Ectodermal cell (in vitro differentiated cells): Measurements from ENCODE around the gene TCF7L2.

Source experiments
- H3K27ac ChIP-seq: 2 replicates; pipeline ENCODE4 v1.7.0; 2013; ENCODE audit warnings: mild to moderate bottlenecking, low read depth, low read length; ENCODE audit not compliant: insufficient read depth, poor library complexity, severe bottlenecking
- H3K27me3 ChIP-seq: 2 replicates; pipeline ENCODE4 v1.7.0; 2013; ENCODE audit warnings: mild to moderate bottlenecking, low read length; ENCODE audit not compliant: insufficient read depth, control insufficient read depth, poor library complexity, severe bottlenecking
- H3K36me3 ChIP-seq: one replicate; pipeline ENCODE4 v1.7.0; 2013; ENCODE audit warnings: low read length; ENCODE audit not compliant: control insufficient read depth, insufficient read depth
- H3K4me1 ChIP-seq: one replicate; pipeline ENCODE4 v1.7.0; 2013; ENCODE audit warnings: low read length; ENCODE audit not compliant: control insufficient read depth, insufficient read depth
- H3K4me3 ChIP-seq: 2 replicates; pipeline ENCODE4 v1.7.0; 2013; ENCODE audit warnings: low read depth, low read length, control low read depth; ENCODE audit not compliant: insufficient read depth
- H3K9me3 ChIP-seq: 2 replicates; pipeline ENCODE4 v1.7.0; 2013; ENCODE audit warnings: mild to moderate bottlenecking, low read length, moderate library complexity; ENCODE audit not compliant: control insufficient read depth
- WGBS, 2 experiments: methylation state at CpG; one replicate each; pipeline ENCODE4 v1.1.7; 2013; ENCODE audit warnings: missing lambda C conversion rate in 2 of 2; 5-methylcytosine and 5-hydroxymethylcytosine counted together

TCF7L2 gene

DNA sequence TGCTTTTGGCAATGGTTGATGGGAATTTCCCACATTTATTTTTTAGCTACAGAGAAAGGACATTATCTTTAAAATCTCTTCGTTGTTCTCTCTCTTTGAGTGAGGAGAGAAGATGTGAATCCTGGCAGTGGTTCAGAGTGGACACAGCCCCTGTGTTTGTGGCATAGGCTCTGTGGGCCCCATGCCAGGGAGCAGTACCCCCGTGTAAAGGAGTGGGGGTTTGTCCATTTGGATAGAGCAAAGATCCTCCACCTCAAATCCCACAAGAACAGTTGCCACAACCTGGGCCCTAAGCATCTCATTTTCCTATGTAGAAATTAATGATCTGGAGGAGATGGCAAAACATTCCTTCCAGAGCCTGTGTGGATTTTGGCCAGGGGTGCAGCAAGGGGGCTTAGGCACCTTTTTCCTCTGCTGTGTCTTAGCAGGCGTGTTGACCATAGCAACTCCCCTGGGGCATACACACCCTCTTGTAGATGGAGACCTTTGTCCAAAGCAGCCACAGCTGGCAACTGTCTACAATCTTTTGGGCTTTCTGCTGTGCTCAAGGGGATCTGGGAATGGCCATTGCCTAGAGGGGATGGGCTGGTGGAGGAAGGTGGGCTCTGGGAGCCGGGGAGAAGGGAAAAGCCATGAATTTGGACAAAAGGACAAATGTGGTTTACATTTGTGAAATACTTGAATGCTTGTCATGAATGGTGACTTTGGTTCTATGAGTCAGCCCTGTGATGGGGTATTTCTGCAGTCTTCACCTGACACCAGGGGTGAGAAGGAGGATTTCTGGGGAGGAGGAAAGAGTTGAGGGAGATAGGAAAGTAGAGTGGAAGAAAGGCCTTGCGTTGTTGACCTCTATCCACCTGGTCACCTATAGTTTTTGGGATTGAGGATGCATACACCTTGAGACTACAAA lies 92.0 kb downstream of the TCF7L2 start:
- Histone ChIP-seq H3K4me1 (peaks cover 4% of the 10 kb centered on the region), H3K27ac (no peak overlapping the region)
- 93 to 94% methylated on average over 5 of the region's 5 CpGs for WGBS, 2 experiments

DNA sequence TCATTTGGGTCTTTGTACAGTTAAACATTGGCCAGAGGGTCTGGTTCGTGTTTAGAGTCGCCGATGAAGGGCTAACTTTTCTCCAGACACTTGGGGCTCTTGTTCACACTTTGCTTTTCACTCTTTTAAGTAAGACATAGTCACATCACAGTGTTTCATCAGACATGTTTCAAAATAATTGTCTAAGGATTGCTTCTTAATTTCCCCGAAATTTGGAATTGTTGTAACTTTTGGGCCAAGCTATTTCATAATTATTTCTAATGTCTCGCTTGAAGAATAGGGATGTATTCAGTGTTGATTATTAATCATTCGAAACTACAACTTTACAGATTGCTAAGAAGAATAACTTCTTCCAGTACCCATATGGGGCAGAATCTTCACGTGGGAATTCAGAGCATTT lies 92.8 kb downstream of the TCF7L2 start:
- Histone ChIP-seq H3K27me3 (no peaks in the 10 kb centered on the region), H3K27ac (no peak overlapping the region), H3K4me3 (no peak overlapping the region), H3K4me1 (peaks cover 11% of the 10 kb centered on the region), H3K9me3 (no peaks in the 10 kb centered on the region), H3K36me3 (no peaks in the 10 kb centered on the region)
- WGBS, 2 experiments = 93 to 96% methylated on average over 5 to 7 of the region's 7 CpGs

More for the DNA sequence above, 92.0 kb downstream of the TCF7L2 start:
- Histone ChIP-seq H3K27me3 (no peaks in the 10 kb centered on the region), H3K9me3 (no peaks in the 10 kb centered on the region), H3K4me3 (no peak overlapping the region), H3K36me3 (no peaks in the 10 kb centered on the region)

DNA sequence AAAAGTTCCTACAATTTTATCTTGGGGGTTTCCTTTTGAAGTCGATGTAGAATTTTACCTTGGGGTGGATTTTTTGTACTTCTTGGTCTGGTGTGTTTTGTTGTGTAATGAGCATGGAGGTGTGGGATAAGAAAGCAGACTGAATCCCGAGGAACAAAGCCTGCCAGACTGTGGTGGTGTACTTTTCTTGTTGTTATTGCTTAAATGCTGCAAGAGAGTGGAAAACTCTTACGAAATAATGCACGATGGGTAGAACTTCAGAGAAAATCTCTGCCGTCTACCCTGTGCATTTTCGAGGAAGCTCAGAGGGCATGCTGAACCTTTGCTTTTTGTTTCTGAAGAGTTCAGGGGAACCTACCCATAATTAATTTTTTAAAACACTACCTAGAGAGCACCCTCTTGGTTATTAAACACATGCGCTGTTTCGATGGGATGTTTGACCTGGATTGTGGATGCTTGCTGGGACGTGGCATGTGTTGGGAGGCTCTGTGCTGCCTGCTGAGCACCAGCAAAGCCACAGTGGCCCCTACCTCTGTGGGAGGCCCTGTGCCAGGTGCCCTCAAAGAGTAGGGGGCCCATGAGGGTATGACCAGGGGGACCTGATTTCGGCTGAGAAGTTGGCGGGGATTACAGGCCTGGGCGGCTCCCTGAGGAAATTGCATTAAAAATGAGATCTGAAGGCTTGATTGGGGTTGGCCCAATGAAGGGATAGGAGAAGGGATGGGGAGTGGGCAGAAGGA lies 94.1 kb downstream of the TCF7L2 start:
- no peak overlapping the region for H3K27ac ChIP-seq
- no peak overlapping the region for H3K4me3 ChIP-seq
- no peaks in the 10 kb centered on the region for H3K9me3 ChIP-seq
- H3K4me1 ChIP-seq = peaks cover 15% of the 10 kb centered on the region
- H3K27me3 ChIP-seq = no peaks in the 10 kb centered on the region
- no peaks in the 10 kb centered on the region for H3K36me3 ChIP-seq
- WGBS, 2 experiments = 90 to 93% methylated on average over 12 of the region's 12 CpGs

DNA sequence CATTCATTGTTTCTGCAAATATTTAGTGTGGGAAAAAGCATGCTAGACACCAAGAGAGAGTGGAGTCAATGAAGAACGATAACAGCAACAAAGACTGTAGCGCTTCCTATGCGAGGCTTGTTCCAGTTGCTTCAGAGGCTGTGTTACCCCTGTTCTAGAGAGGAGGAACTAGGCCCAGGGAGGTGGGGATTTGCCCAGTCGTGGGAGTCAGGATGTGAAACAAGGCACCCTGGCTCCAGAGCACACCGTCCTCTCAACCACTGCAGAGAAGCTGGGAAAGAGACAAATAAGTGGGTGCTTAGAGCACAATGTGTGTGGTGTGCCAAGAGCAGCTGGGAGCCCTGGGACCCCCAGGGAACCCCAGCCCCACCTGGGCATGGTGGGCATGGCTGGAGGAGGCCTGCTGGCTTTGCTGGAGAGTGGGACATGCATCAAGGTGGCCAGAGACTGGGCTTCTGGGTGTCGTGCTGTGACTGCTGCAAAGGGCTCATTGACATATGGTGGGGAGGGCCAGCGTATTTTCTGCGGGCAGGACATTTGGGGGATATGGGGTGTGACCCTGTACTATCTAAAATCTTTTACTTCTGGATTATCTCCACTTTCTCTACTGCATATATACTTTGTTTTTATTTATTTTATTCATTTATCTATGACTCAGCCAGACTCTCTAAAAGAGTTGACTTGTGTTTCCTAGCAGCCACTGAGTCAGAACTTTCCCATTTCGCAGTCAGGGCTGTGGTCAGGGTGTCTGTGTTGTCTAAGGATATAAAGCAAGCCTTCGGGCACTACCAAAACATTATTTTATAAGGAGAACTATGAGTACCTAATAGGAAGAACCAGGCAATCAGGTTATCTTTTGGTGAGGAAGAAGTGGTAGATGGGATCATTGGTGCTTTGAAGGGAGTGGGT lies 95.4 kb downstream of the TCF7L2 start:
- no peaks in the 10 kb centered on the region for H3K27me3 ChIP-seq
- no peaks in the 10 kb centered on the region for H3K36me3 ChIP-seq
- peaks cover 25% of the 10 kb centered on the region for H3K4me1 ChIP-seq
- no peak overlapping the region for H3K27ac ChIP-seq
- no peak overlapping the region for H3K4me3 ChIP-seq
- no peaks in the 10 kb centered on the region for H3K9me3 ChIP-seq
- 94 to 95% methylated on average over 6 to 10 of the region's 10 CpGs for WGBS, 2 experiments

DNA sequence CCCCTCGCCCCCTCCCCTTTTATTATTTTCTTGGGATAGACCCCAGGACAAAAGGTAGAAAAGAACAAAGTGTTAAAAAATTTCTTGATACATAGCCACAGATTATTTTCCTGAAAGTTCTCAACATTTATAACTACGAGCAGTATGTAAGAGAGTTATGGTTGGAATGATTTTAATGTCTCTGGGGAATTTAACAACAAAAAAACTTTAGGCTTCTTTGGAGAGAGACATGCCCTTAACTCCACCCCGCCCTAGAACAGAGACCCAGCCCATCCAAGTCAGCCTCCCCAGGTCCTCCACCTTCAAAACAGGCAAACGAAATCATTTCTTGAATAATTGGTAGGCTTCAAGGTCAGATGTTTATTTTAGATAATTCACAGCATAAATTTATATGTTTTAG lies 97.1 kb downstream of the TCF7L2 start:
- Histone ChIP-seq H3K27me3 (no peaks in the 10 kb centered on the region), H3K4me3 (no peak overlapping the region), H3K36me3 (no peaks in the 10 kb centered on the region), H3K27ac (no peak overlapping the region), H3K4me1 (peaks cover 25% of the 10 kb centered on the region), H3K9me3 (no peaks in the 10 kb centered on the region)
- 80 to 98% methylated on average over 1 to 3 of the region's 4 CpGs for WGBS, 2 experiments

DNA sequence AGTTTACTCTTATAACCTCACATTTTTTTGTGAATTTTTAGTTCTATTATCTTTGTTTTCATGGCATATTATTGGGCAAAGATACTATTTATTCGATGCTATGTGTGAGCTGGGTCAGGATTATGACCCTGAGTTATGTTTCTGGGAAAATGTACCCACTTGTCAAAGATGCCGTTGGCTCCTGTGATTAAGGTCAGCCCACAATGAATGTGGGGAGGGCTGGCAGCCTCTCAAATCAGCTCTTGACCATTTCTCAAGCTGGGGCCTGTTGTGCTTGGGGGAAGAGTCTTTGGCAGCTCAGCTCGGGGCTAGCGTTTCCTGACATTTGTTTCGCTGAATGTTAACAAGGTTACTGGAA lies 97.5 kb downstream of the TCF7L2 start:
- Histone ChIP-seq H3K4me1 (peaks cover 25% of the 10 kb centered on the region), H3K4me3 (no peak overlapping the region)
- 38 to 39% methylated on average over 5 of the region's 5 CpGs for WGBS, 2 experiments

DNA sequence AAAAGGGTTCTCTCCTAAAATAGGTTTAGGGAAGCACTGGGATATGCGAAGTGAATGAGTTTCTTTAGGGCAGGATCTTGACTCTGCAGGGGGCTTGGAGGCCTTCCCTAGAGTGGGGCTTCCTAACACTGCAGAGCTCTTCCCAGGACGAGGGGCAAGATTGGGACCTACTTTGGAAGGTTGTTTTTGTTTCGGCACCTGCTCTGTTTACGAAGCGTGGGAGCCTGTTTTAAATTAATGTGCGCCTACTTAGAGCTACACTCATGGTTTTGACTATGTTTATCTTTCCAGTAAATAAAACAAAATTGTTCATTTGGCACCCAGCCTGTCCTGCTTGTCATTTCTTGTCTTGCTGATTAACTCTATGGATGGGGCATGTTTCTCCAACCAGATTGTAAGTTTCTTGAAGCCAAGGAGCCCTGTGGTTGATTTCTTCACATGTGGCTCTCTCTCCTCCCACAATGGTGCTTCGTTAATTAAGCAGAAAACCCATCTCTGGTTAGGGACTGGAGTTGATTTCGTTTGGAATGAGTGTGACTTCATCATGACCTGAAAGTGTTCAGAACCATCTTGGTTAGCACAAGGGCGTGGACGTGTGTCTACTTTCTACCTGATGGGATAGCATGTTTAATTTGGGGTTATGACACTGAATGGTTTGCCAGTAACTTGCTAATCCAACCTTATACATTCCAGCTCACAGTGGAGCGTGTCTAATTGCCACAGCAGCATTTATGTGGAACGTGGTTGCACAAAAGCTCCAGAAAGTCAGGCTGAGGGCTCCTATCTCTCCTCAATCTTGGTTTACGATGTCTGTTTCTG lies 98.1 kb downstream of the TCF7L2 start:
- Histone ChIP-seq H3K9me3 (no peaks in the 10 kb centered on the region), H3K27ac (no peak overlapping the region), H3K4me1 (peaks cover 28% of the 10 kb centered on the region), H3K36me3 (no peaks in the 10 kb centered on the region), H3K27me3 (no peaks in the 10 kb centered on the region), H3K4me3 (no peak overlapping the region)
- WGBS, 2 experiments = 81 to 82% methylated on average over 13 of the region's 13 CpGs

More for the DNA sequence above, 97.5 kb downstream of the TCF7L2 start:
- no peaks in the 10 kb centered on the region for H3K36me3 ChIP-seq
- no peak overlapping the region for H3K27ac ChIP-seq
- no peaks in the 10 kb centered on the region for H3K9me3 ChIP-seq
- H3K27me3 ChIP-seq = no peaks in the 10 kb centered on the region

DNA sequence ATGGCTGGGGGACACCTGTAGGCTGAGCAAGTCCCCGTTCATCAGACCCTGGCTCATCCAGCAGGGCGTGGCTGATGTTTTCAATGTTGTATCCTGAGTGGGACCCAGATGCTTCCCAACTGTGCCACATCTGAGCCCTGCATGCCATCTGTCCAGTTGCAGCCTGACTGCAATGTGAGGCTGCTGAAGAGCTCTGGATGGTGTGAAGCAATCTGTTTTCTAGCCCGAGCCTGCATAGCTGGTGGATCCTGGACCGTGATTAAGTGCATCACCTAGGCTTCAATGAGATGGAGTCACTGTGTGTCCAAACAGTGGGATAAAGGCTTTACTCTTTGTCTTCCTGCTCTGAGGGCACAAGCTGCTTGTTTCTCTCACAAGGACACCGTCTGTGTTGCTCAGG lies 99.8 kb downstream of the TCF7L2 start:
- Histone ChIP-seq H3K27ac (no peak overlapping the region), H3K4me1 (peaks cover 33% of the 10 kb centered on the region), H3K27me3 (no peaks in the 10 kb centered on the region), H3K9me3 (no peaks in the 10 kb centered on the region), H3K4me3 (no peak overlapping the region), H3K36me3 (no peaks in the 10 kb centered on the region)
- WGBS, 2 experiments = 74 to 82% methylated on average over 5 of the region's 5 CpGs

DNA sequence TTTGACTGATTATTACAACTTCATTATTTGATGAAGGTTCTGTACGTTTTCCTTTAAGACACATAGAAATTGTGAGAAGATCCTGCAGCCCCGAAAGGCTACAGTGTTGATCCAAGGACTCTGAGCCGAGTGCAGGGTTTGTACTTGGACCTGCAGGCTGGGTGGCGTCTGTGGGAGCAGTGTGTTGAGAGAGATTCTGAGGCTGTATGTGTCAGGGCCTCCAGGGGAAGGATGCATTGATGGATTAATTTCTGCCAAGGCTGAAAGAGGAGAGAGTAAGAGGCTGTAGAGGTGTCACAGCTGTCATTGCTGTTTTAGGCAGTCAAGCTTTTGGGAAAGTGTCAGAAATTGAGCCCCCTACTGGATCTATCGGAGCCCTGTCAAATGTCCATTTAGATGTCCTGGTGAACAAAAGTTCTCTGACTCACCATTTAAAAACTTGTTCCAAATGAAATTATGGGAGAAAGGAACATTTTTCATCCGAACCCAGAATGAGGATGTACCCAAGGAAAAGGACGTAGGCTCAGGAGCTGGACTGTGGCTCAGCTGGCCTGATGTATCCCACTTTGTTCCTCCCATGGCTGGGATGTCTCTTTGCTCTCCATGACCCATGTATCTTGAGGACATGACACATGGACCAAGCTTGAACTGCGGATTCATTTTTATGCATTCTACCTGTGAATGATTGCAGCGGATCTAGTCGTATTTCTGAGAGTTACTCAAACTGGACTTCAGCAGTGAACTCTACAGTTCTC lies 102.2 kb downstream of the TCF7L2 start:
- Histone ChIP-seq H3K27ac (no peak overlapping the region), H3K4me1 (peaks cover 44% of the 10 kb centered on the region), H3K9me3 (no peaks in the 10 kb centered on the region), H3K4me3 (no peak overlapping the region), H3K36me3 (no peaks in the 10 kb centered on the region), H3K27me3 (no peaks in the 10 kb centered on the region)
- 91 to 93% methylated on average over 10 of the region's 10 CpGs for WGBS, 2 experiments
